Activated naive CD4-positive, alpha-beta T cell treated with anti-CD3 and anti-CD28 coated beads, Interleukin-2, amount 50 U/mL, for 24 hours (primary cell): Measurements from ENCODE around the gene ARMC10.
"Not testable (repeated sequence)": the region's sequence is repeated elsewhere in the genome, so short reads cannot be mapped to it uniquely, and the experiment has no call there.

Experiments used
- H3K27ac Mint-ChIP-seq: one replicate; pipeline ENCODE4 v1.8.0; 2021; ENCODE audit warnings: mild to moderate bottlenecking, mixed read lengths
- H3K27me3 Mint-ChIP-seq: one replicate; pipeline ENCODE4 v1.8.0; 2021; ENCODE audit warnings: mixed read lengths
- H3K36me3 Mint-ChIP-seq: one replicate; pipeline ENCODE4 v1.8.0; 2021; ENCODE audit warnings: mixed read lengths
- H3K4me1 Mint-ChIP-seq: one replicate; pipeline ENCODE4 v1.8.0; 2021; ENCODE audit warnings: mixed read lengths
- H3K4me3 Mint-ChIP-seq: one replicate; pipeline ENCODE4 v1.8.0; 2021; ENCODE audit warnings: mild to moderate bottlenecking, mixed read lengths
- H3K9me3 Mint-ChIP-seq: one replicate; pipeline ENCODE4 v1.8.0; 2021; ENCODE audit warnings: mixed read lengths

Gene ARMC10

GRCh38 chr7:103100348-103100747, 25.4 kb downstream of the ARMC10 start:
- Mint-ChIP-seq H3K4me3 (no peak overlapping the region), H3K27ac (no peak overlapping the region), H3K9me3 (no peaks in the 10 kb centered on the region), H3K36me3 (peaks cover 14% of the 10 kb centered on the region), H3K4me1 (no peaks in the 10 kb centered on the region), H3K27me3 (no peaks in the 10 kb centered on the region)

GRCh38 chr7:103101543-103101942, 26.6 kb downstream of the ARMC10 start:
- no peaks in the 10 kb centered on the region for H3K27me3 Mint-ChIP-seq
- no peak overlapping the region for H3K27ac Mint-ChIP-seq
- H3K36me3 Mint-ChIP-seq: peaks cover 10% of the 10 kb centered on the region
- no peak overlapping the region for H3K4me3 Mint-ChIP-seq
- H3K9me3 Mint-ChIP-seq: no peaks in the 10 kb centered on the region
- H3K4me1 Mint-ChIP-seq: no peaks in the 10 kb centered on the region

- H3K4me1 Mint-ChIP-seq: peaks cover 13% of the 10 kb centered on the region
- peaks cover 10% of the 10 kb centered on the region for H3K9me3 Mint-ChIP-seq
- peak overlapping the region; percentile 33 for H3K27ac Mint-ChIP-seq
These were observed 31.2 kb downstream of the ARMC10 start for GRCh38 chr7:103106005-103106702.

GRCh38 chr7:103106703-103107070, 31.7 kb downstream of the ARMC10 start:
- peaks cover 41% of the 10 kb centered on the region for H3K36me3 Mint-ChIP-seq
- H3K4me3 Mint-ChIP-seq, H3K9me3 Mint-ChIP-seq, H3K27me3 Mint-ChIP-seq, H3K27ac Mint-ChIP-seq: not testable (repeated sequence)
- H3K4me1 Mint-ChIP-seq: peaks cover 13% of the 10 kb centered on the region

More at GRCh38 chr7:103106005-103106702, 31.2 kb downstream of the ARMC10 start:
- Mint-ChIP-seq H3K36me3 (peaks cover 36% of the 10 kb centered on the region), H3K27me3 (no peaks in the 10 kb centered on the region), H3K4me3 (no peak overlapping the region)

- H3K4me3 Mint-ChIP-seq: no peak overlapping the region
- H3K36me3 Mint-ChIP-seq: peaks cover 44% of the 10 kb centered on the region
- H3K27ac Mint-ChIP-seq: no peak overlapping the region
- H3K9me3 Mint-ChIP-seq: peaks cover 10% of the 10 kb centered on the region
- peaks cover 8% of the 10 kb centered on the region for H3K4me1 Mint-ChIP-seq
- no peaks in the 10 kb centered on the region for H3K27me3 Mint-ChIP-seq
These were observed 38.2 kb downstream of the ARMC10 start for GRCh38 chr7:103113164-103113563.

- H3K36me3 Mint-ChIP-seq: peaks cover 37% of the 10 kb centered on the region
- H3K9me3 Mint-ChIP-seq: peaks cover 2% of the 10 kb centered on the region
- H3K4me3 Mint-ChIP-seq: no peak overlapping the region
- H3K27ac Mint-ChIP-seq: peak overlapping the region; percentile 2
- peaks cover under 1% of the 10 kb centered on the region for H3K4me1 Mint-ChIP-seq
- no peaks in the 10 kb centered on the region for H3K27me3 Mint-ChIP-seq
These were observed 39.7 kb downstream of the ARMC10 start for GRCh38 chr7:103114576-103115008.

- Mint-ChIP-seq H3K9me3 (no peaks in the 10 kb centered on the region), H3K27ac (no peak overlapping the region), H3K27me3 (no peaks in the 10 kb centered on the region), H3K4me1 (no peaks in the 10 kb centered on the region), H3K4me3 (no peak overlapping the region), H3K36me3 (peaks cover 32% of the 10 kb centered on the region)
These were observed 40.8 kb downstream of the ARMC10 start for GRCh38 chr7:103115771-103116170.

GRCh38 chr7:103116511-103116910, 41.6 kb downstream of the ARMC10 start:
- no peaks in the 10 kb centered on the region for H3K9me3 Mint-ChIP-seq
- no peak overlapping the region for H3K27ac Mint-ChIP-seq
- no peak overlapping the region for H3K4me3 Mint-ChIP-seq
- H3K27me3 Mint-ChIP-seq: no peaks in the 10 kb centered on the region
- peaks cover 25% of the 10 kb centered on the region for H3K36me3 Mint-ChIP-seq
- no peaks in the 10 kb centered on the region for H3K4me1 Mint-ChIP-seq

- H3K4me3 Mint-ChIP-seq: no peak overlapping the region
- H3K9me3 Mint-ChIP-seq: no peaks in the 10 kb centered on the region
- H3K27ac Mint-ChIP-seq: no peak overlapping the region
- no peaks in the 10 kb centered on the region for H3K27me3 Mint-ChIP-seq
- H3K4me1 Mint-ChIP-seq: no peaks in the 10 kb centered on the region
- H3K36me3 Mint-ChIP-seq: peaks cover 21% of the 10 kb centered on the region
These were observed 42.1 kb downstream of the ARMC10 start for GRCh38 chr7:103116991-103117390.

- Mint-ChIP-seq H3K4me1 (no peaks in the 10 kb centered on the region), H3K27me3 (no peaks in the 10 kb centered on the region), H3K36me3 (peaks cover 23% of the 10 kb centered on the region), H3K27ac (no peak overlapping the region), H3K9me3 (no peaks in the 10 kb centered on the region), H3K4me3 (no peak overlapping the region)
These were observed 42.5 kb downstream of the ARMC10 start for GRCh38 chr7:103117465-103117864.

GRCh38 chr7:103119791-103120291, 44.9 kb downstream of the ARMC10 start:
- Mint-ChIP-seq H3K27ac (no peak overlapping the region), H3K4me1 (no peaks in the 10 kb centered on the region), H3K27me3 (no peaks in the 10 kb centered on the region), H3K9me3 (no peaks in the 10 kb centered on the region), H3K36me3 (peaks cover 16% of the 10 kb centered on the region), H3K4me3 (no peak overlapping the region)

GRCh38 chr7:103120362-103120761, 45.4 kb downstream of the ARMC10 start:
- Mint-ChIP-seq H3K4me1 (no peaks in the 10 kb centered on the region), H3K36me3 (peaks cover 12% of the 10 kb centered on the region), H3K9me3 (no peaks in the 10 kb centered on the region), H3K4me3 (no peak overlapping the region), H3K27me3 (no peaks in the 10 kb centered on the region), H3K27ac (no peak overlapping the region)

GRCh38 chr7:103121641-103122040, 46.7 kb downstream of the ARMC10 start:
- Mint-ChIP-seq H3K4me1 (no peaks in the 10 kb centered on the region), H3K4me3 (no peak overlapping the region), H3K9me3 (no peaks in the 10 kb centered on the region), H3K36me3 (peaks cover 16% of the 10 kb centered on the region), H3K27ac (no peak overlapping the region), H3K27me3 (no peaks in the 10 kb centered on the region)

- Mint-ChIP-seq H3K27ac (no peak overlapping the region), H3K4me1 (peaks cover 7% of the 10 kb centered on the region), H3K4me3 (no peak overlapping the region), H3K27me3 (no peaks in the 10 kb centered on the region), H3K9me3 (no peaks in the 10 kb centered on the region), H3K36me3 (peaks cover 27% of the 10 kb centered on the region)
These were observed 48.6 kb downstream of the ARMC10 start for GRCh38 chr7:103123529-103123928.

GRCh38 chr7:103124429-103124979, 49.6 kb downstream of the ARMC10 start:
- Mint-ChIP-seq H3K27ac (no peak overlapping the region), H3K4me3 (no peak overlapping the region), H3K9me3 (no peaks in the 10 kb centered on the region), H3K27me3 (no peaks in the 10 kb centered on the region), H3K36me3 (peaks cover 26% of the 10 kb centered on the region), H3K4me1 (peaks cover 7% of the 10 kb centered on the region)

GRCh38 chr7:103127006-103127405, 52.1 kb downstream of the ARMC10 start:
- Mint-ChIP-seq H3K27me3 (no peaks in the 10 kb centered on the region), H3K9me3 (no peaks in the 10 kb centered on the region), H3K27ac (no peak overlapping the region), H3K4me3 (no peak overlapping the region), H3K4me1 (peaks cover 14% of the 10 kb centered on the region), H3K36me3 (peaks cover 22% of the 10 kb centered on the region)
